ENCODE results near the gene PRICKLE3.
"Not testable (repeated sequence)": the region's sequence is repeated elsewhere in the genome, so short reads cannot be mapped to it uniquely, and the experiment has no call there.

Gene PRICKLE3

DNA sequence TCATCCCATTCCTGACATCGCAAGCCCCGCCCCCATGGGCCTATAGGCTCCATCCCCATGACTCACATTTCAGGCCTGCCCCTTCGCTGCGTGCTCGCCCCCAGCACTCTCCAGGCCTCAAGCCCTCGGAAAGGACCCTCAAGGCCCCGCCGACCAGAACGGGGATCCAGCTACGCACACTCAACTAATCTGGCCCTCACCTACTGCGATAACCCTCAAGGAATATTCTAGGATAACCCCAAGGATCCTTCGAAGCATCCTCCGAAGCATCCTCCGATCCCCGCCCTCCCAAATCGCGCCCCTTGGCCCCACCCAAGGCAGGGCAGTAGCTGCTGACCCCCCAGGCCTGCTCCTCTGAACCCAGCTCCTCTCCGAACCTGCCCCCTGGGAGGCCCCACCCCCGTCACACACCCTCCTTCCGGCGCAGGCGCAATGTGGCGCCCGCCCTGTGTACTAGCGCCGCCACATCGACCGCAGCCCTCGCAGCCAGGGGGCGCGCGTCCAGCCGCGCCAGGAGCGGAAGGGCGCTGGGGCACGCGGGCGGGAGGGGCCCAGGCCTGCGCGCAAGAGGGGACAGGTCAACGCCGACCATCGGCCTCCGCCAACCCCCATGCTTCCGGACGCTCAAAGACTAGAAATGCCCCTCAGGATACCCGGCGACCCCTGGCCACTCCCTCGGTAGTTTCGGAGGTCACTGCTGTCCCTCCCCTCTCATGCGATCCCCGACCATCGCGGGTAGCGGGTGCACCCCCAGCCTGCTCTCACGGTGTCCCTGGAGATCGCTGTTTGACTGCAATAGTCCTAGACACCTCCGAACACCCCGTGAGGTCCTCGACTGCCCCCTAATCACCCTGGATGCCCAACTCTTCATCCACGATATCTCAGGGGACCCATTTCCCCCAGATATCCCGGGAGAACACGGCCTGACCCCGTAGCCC, 30.0 kb downstream of the PRICKLE3 start:
- DNase-seq = peak; percentile 92

DNA sequence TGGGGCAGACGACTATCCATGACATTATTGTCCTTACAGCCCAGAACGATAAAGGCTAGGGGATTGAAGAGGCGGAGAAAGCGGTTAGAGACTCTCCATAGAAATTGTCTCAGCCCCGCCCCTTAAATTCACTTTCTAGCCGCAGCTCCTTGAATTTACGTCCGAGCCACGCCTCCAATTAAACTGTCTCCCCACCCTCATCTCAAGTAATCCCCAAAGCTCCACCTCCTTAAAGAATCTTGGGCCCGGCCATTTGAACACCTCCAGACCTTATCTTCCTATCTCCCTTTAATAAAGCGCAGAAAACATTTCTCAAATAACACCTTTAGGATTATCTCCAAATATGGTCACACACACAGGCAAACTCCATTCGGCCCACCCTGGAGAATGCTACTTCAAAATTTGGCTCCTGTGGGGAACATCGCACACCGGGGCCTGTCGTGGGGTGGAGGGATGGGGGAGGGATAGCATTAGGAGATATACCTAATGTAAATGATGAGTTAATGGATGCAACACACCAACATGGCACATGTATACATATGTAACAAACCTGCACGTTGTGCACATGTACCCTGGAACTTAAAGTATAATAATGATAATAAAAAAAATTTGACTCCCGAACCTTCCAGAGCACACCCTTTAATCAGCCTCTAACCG, 30.8 kb downstream of the PRICKLE3 start:
- peak; percentile 21 for DNase-seq

DNA sequence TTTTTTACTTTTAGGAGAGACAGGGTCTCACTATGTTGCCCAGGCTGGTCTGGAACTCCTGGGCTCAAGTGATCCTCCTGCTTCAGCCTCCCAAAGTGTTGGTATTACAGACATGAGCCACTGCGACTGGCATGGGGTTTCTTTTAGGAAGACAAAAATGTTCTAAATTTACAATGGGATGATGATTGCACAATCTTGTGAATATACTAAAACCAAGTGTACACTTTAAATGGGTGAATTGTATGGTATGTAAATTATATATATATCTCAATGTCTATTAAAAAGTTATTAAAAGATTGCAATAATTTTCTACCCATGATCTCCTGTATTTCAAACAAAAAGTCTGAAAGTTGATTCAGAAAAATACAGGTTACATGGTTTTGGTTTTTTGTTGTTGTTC, 32.7 kb downstream of the PRICKLE3 start:
- no peak for DNase-seq

DNA sequence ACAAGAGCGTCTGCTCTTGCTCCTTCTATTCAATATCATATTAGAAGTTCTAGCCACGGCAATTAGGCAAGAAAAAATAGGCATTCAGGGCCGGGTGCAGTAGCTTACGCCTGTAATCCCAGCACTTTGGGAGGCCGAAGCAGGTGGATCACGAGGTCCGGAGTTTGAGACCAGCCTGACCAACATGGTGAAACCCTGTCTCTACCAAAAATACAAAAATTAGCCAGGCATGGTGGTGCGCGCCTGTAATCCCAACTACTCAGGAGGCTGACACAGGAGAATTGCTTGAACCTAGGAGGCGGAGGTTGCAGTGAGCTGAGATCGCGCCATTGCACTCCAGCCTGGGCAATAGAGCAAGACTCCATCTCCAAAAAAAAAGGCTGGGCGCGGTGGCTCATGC, 36.9 kb downstream of the PRICKLE3 start:
- not testable (repeated sequence) for DNase-seq

DNA sequence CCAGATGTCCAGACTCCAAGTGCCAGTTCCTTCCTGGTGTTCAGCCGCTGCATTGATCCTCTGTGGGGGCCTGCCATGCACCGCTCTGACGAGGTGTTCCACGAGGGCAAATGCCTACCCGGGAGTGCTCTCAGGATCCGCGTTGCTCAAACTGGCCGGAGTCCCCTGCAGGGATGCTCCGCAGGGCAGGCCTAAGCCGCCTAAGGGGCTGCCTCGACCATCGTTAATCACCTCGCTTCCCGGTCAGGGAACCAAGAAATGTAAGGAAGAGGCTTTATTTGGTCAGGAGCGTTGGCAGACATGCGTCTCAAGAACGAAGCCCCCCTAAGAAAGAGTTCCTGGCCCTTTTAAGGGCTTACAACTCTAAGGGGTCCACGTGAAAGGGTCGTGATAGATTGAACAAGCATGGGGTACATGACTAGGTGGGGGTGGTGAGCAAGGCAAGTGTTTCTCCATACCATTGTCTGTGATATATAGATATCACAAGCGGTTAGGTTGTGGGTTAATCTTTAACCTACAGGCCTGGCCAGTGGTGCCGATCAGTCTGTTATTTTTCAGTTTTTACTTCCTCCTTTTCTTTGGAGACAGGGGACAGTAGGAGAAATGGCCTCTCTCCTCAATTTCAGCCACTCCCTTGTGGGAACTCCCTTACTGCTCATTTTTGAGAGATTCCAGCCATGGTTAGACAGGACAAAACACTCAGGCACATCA, 37.6 kb downstream of the PRICKLE3 start:
- DNase-seq = peak; percentile 88

DNA sequence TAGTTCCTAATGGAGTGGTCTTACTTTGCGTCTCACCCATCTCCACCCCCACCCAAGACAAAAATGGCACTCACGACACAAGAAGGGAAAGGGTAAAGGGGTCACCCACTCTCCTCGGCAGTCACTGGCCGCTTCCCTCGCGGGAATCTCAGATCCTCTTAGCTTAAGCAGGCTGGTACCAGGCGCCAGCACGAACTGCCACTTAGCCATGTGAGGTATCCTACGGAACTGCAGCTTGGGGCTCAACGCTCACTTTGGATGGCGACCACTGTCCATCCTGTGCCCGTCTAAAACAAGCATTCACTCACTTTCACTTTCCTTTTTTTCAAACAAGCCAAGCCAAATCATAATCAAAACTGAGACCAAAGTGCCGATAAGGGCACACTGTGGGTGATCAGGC, 38.2 kb downstream of the PRICKLE3 start:
- peak; percentile 67 for DNase-seq

DNA sequence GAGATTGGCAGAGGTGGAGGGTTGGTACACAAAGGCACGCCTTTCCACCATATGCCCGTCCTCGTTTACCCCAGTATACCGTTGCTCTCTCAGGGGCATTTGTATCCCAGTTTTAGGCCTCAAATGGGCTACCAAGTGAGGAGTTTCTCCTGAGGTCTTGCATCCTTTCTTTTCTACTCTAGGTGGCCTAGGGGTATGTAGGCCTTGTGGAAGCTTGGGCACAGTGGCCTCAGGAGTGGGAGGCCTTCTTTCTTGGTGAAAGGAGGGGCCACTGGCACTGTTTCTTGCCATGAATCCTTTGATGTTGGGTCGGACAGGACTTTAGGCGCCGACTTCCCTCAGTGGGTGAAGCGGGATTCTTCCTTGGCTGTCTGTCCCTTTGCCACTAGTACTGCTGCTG, 38.9 kb downstream of the PRICKLE3 start:
- DNase-seq = peak; percentile 28

DNA sequence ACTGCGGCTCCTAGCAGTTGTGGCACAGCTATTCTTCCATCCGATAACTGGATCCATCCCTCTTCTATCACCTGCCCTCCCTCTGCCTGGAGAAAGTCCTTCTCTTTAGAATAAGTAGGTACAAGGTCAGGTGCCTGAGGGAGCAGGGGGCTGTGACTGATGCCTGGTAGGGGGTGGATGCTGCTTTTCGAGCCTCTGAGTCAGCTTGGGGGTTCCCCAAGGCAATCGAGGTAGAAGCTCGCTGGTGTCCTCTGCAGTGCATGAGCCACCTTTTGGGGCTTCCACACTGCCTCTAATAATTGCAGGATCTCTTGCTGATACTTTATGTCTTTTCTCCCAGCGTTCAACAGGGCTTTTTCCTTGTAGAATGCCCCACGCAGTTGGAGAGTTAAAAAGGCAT, 43.0 kb downstream of the PRICKLE3 start:
- not testable (repeated sequence) for DNase-seq

DNA sequence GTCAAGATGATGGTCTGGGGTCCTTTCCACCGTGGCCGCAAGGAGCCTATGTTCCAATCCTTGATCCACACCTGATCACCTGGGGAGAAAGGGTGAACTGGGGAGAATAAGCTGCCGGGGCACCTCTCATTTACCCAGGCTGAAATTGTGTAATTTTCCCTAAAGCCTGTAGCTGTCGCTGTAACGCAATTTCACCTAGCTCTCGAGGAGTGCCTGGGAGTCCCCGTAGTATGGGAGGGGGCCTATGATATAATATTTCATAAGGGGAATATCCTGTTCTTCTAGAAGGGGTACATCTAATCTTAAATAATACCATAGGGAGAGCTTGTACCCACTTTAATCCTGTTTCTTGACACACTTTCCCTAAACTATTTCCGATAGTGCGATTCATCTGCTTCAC, 43.9 kb downstream of the PRICKLE3 start:
- DNase-seq = peak; percentile 18

DNA sequence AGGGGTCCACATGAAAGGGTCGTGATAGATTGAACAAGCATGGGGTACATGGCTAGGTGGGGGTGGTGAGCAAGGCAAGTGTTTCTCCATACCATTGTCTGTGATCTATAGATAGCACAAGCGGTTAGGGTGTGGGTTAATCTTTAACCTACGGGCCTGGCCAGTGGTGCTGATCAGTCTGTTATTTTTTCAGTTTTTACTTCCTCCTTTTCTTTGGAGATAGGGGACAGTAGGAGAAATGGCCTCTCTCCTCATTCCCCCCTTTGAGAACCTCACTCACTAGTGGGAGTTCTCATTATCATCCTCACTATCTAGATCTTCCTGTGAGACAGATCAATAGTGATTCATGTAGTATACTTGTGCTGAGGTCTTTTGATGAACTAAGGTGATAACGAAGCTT, 46.5 kb downstream of the PRICKLE3 start:
- peak; percentile 81 for DNase-seq

DNA sequence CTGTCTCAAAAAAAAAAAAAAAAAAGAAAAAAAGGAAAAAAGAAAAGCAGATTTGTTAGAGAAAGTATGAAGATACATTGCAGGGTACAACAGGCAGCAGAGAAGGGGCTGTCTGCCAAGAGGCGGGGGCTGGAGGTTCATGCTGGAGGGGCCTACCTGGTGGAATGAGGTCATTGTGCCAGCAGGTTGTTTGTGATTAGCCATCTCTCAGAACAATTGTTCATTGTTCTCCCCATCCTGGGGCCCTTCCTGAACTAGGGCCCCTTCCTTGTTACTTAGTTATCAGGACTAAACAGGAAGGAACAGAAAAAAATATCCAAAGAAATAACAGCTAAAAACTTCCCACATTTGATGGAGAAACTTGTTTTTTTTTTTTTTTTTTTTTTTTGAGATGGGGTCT, 48.7 kb downstream of the PRICKLE3 start:
- DNase-seq = no peak

DNA sequence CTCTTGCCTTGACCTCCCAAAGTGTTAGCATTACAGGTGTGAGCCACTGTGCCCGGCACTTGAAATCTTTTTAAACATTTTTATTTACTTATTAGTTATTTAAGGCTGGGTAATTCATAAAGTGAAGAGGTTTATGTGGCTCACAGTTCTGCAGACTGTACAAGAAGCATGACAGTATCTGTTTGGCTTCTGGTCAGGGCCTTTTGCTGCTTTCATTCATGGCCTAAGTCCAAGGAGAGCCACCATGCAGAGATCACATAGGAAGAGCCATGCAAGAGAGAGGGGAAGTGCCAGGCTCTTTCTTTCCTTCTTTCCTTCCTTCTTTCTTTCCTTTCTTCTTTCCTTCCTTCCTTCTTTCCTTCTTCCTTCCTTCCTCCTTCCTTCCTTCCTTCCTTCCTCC, 52.4 kb downstream of the PRICKLE3 start:
- no peak for DNase-seq

DNA sequence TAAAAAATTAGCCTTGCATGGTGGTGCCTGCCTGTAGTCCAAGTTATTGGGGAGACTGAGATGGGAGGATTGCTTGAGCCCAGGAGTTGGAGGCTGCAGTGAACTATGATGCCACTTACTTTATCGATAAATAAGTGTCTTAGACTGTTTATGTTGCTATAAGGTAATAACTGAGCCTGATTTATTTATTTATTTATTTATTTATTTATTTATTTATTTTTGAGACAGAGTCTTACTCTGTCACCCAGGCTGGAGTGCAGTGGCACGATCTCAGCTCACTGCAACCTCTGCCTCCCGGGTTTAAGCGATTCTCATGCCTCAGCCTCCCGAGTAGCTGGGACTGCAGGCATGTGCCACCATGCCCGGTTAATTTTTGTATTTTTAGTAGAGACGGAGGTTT, 53.9 kb downstream of the PRICKLE3 start:
- DNase-seq = not testable (repeated sequence)

DNA sequence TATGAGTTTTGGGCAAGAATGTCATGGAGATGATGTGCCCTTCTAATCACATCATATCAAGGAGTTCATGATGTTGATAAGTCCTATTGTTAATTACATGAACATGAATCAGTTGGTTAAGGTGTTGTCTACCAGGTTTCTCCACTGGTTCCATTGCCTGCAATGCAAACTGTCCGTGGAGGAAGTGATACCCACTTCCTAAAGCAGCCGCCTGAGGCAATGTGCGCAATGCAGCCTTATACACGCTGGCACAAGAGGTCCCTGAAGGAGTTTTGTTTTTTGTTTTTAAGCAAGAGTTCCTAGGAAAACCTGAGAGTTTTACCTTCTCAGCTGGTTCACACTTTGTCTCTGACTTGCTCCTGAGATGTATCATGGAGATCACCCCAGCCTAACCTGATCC, 56.7 kb downstream of the PRICKLE3 start:
- no peak for DNase-seq

DNA sequence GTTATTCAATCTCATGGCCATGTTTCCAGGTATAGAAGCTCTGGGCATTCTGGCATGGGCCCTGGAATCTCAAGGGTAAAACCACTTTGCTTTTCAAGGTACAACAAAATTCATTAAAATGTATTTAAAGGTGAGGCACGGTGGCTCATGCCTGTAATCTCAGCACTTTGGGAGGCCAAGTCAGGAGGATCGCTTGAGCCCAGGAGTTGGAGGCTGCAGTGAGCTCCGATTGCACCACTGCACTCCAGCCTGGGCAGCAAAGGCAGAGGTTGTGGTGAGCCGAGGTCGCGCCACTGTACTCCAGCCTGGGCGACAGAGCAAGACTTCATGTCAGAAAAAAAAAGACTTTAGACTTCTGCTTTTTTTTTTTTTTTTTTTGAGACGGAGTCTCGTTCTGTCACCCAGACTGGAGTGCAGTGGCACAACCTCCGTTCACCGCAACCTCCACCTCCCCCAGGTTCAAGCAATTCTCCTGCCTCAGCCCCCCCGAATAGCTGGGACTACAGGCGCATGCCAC, 58.4 kb downstream of the PRICKLE3 start:
- DNase-seq = not testable (repeated sequence)
